Activated CD4-positive, alpha-beta T cell treated with anti-CD3 and anti-CD28 coated beads for 36 hours (primary cell): ENCODE measurements around the gene ZMIZ1. TPM values are rescaled to one million over a fixed set of nuclear protein-coding genes. Genes with fewer than 3 reads are reported as not detected.

ENCODE experiments used
- ATAC-seq: fragments of 200-7000 bp; cut with Tn5 transposase; one replicate; pipeline ENCODE4 v1.10.0; 2021; ENCODE audit warnings: mild to moderate bottlenecking, moderate library complexity
- CTCF ChIA-PET: fragments of 350-600 bp; sonication (Branson Sonifier 250); formaldehyde crosslinking; loops from one replicate; lab custom pipeline; 2021; ENCODE audit warnings: antibody characterized with exemption; lab: Charles Lee
- POLR2A ChIA-PET: fragments of 350-600 bp; sonication (Branson Sonifier 250); formaldehyde crosslinking; loops from one replicate; lab custom pipeline; 2021; ENCODE audit warnings: antibody characterized with exemption, inconsistent platforms; lab: Charles Lee
- DNase-seq: peaks from one replicate; pipeline ENCODE4 v3.0.0-alpha.2; 2020
- H3K27ac Mint-ChIP-seq: one replicate; pipeline ENCODE4 v1.8.0; 2021; ENCODE audit warnings: mixed read lengths
- H3K27me3 Mint-ChIP-seq: one replicate; pipeline ENCODE4 v1.8.0; 2021; ENCODE audit warnings: mixed read lengths
- H3K36me3 Mint-ChIP-seq: one replicate; pipeline ENCODE4 v1.8.0; 2021; ENCODE audit warnings: low read depth, mixed read lengths
- H3K4me1 Mint-ChIP-seq: one replicate; pipeline ENCODE4 v1.8.0; 2021; ENCODE audit warnings: mixed read lengths
- H3K4me3 Mint-ChIP-seq: one replicate; pipeline ENCODE4 v1.8.0; 2021; ENCODE audit warnings: mild to moderate bottlenecking, moderate library complexity, mixed read lengths
- H3K9me3 Mint-ChIP-seq: one replicate; pipeline ENCODE4 v1.8.0; 2021; ENCODE audit warnings: low read depth, mixed read lengths
- intact Hi-C, 2 experiments: fragments of 100-400 bp; cut with DNase I in 1 of 2; cut with micrococcal nuclease in 1 of 2; formaldehyde crosslinking; loops; one replicate each; pipeline versions ENCODE4 v1.14.2 to v1.15.1; 2022 to 2024; cut with DNase I, micrococcal nuclease
- total RNA-seq, 2 experiments: library from RNA; stranded (reverse); gene quantifications; one replicate each; pipeline ENCODE4 v1.2.3, GENCODE V29; 2021

ZMIZ1 gene
- total RNA-seq, 2 experiments from 2014 or later = 33.9 to 34.3 TPM

- DNase-seq (no peak), ATAC-seq (peak; percentile 20)
- H3K4me1 Mint-ChIP-seq = peaks cover 7% of the 10 kb centered on the region
- no peaks in the 10 kb centered on the region for H3K27me3 Mint-ChIP-seq
- CTCF ChIA-PET = no interaction called here
- no peaks in the 10 kb centered on the region for H3K9me3 Mint-ChIP-seq
- H3K36me3 Mint-ChIP-seq = peaks cover 24% of the 10 kb centered on the region
- POLR2A ChIA-PET = no interaction called here
- H3K4me3 Mint-ChIP-seq = no peak overlapping the region
- no peak overlapping the region for H3K27ac Mint-ChIP-seq
- intact Hi-C loops = loop anchor here in 1 of 2 experiments (1.0 kb wide), 1 partner anchor 58 kb away; no protein-coding TSS in a partner anchor
These were observed 242.3 kb downstream of the ZMIZ1 start for GRCh38 chr10:79310911-79311573.

GRCh38 chr10:79311581-79312407, 243.0 kb downstream of the ZMIZ1 start:
- no peaks in the 10 kb centered on the region for H3K27me3 Mint-ChIP-seq
- CTCF ChIA-PET = interaction anchor here (1.0 kb wide), 1 partner anchor 10 kb away, joined by 3 read pairs; no protein-coding TSS in a partner anchor
- peaks cover 21% of the 10 kb centered on the region for H3K36me3 Mint-ChIP-seq
- peaks cover 12% of the 10 kb centered on the region for H3K4me1 Mint-ChIP-seq
- POLR2A ChIA-PET = no interaction called here
- no peak for DNase-seq
- H3K27ac Mint-ChIP-seq = no peak overlapping the region
- no peak overlapping the region for H3K4me3 Mint-ChIP-seq
- ATAC-seq = no peak
- H3K9me3 Mint-ChIP-seq = no peaks in the 10 kb centered on the region
- intact Hi-C loops = no loop called here

GRCh38 chr10:79312601-79313187, 243.9 kb downstream of the ZMIZ1 start:
- intact Hi-C loops = no loop called here

GRCh38 chr10:79313320-79313719, 244.6 kb downstream of the ZMIZ1 start:
- intact Hi-C loops = no loop called here
- Mint-ChIP-seq H3K4me3 (no peak overlapping the region), H3K4me1 (peaks cover 27% of the 10 kb centered on the region), H3K27me3 (no peaks in the 10 kb centered on the region), H3K36me3 (peaks cover 17% of the 10 kb centered on the region), H3K27ac (no peak overlapping the region), H3K9me3 (no peaks in the 10 kb centered on the region)
- POLR2A ChIA-PET = no interaction called here
- CTCF ChIA-PET = no interaction called here
- ATAC-seq (no peak), DNase-seq (no peak)

More at GRCh38 chr10:79312601-79313187, 243.9 kb downstream of the ZMIZ1 start:
- ChIA-PET CTCF (interaction anchor here (1.0 kb wide), 1 partner anchor 9 kb away, joined by 3 read pairs; no protein-coding TSS in a partner anchor), POLR2A (no interaction called here)
- H3K9me3 Mint-ChIP-seq = no peaks in the 10 kb centered on the region
- no peak for DNase-seq
- peaks cover 20% of the 10 kb centered on the region for H3K36me3 Mint-ChIP-seq
- ATAC-seq = no peak
- H3K27ac Mint-ChIP-seq = no peak overlapping the region
- H3K4me1 Mint-ChIP-seq = peaks cover 21% of the 10 kb centered on the region
- H3K27me3 Mint-ChIP-seq = no peaks in the 10 kb centered on the region
- H3K4me3 Mint-ChIP-seq = no peak overlapping the region

GRCh38 chr10:79313911-79314439, 245.2 kb downstream of the ZMIZ1 start:
- no peaks in the 10 kb centered on the region for H3K27me3 Mint-ChIP-seq
- ChIA-PET POLR2A (no interaction called here), CTCF (interaction anchor here (1.3 kb wide), 1 partner anchor 36 kb away, joined by 3 read pairs; no protein-coding TSS in a partner anchor)
- no peak overlapping the region for H3K4me3 Mint-ChIP-seq
- intact Hi-C loops = no loop called here
- ATAC-seq = no peak
- DNase-seq = no peak
- peaks cover 34% of the 10 kb centered on the region for H3K4me1 Mint-ChIP-seq
- H3K9me3 Mint-ChIP-seq = peaks cover 3% of the 10 kb centered on the region
- no peak overlapping the region for H3K27ac Mint-ChIP-seq
- H3K36me3 Mint-ChIP-seq = peaks cover 17% of the 10 kb centered on the region

- H3K9me3 Mint-ChIP-seq = peaks cover 3% of the 10 kb centered on the region
- intact Hi-C loops = no loop called here
- ChIA-PET POLR2A (no interaction called here), CTCF (interaction anchor here (1.3 to 1.7 kb wide), 3 partner anchors 9 to 37 kb away, joined by 3 to 5 read pairs (median 4); no protein-coding TSS in a partner anchor)
- peaks cover 42% of the 10 kb centered on the region for H3K4me1 Mint-ChIP-seq
- H3K27ac Mint-ChIP-seq = no peak overlapping the region
- H3K36me3 Mint-ChIP-seq = peaks cover 16% of the 10 kb centered on the region
- DNase-seq (no peak), ATAC-seq (no peak)
- H3K4me3 Mint-ChIP-seq = no peak overlapping the region
- H3K27me3 Mint-ChIP-seq = no peaks in the 10 kb centered on the region
These were observed 246.2 kb downstream of the ZMIZ1 start for GRCh38 chr10:79314761-79315601.

GRCh38 chr10:79315602-79315920, 246.8 kb downstream of the ZMIZ1 start:
- Mint-ChIP-seq H3K9me3 (peaks cover 3% of the 10 kb centered on the region), H3K4me1 (peaks cover 48% of the 10 kb centered on the region), H3K27me3 (no peaks in the 10 kb centered on the region), H3K27ac (peak overlapping the region; percentile 24), H3K36me3 (peaks cover 16% of the 10 kb centered on the region), H3K4me3 (no peak overlapping the region)
- POLR2A ChIA-PET = no interaction called here
- intact Hi-C loops = no loop called here
- CTCF ChIA-PET = interaction anchor here (1.3 to 1.7 kb wide), 2 partner anchors 8 to 21 kb away, joined by 4 to 5 read pairs; no protein-coding TSS in a partner anchor
- no peak for DNase-seq
- ATAC-seq = no peak

GRCh38 chr10:79316671-79317431, 248.1 kb downstream of the ZMIZ1 start:
- H3K27me3 Mint-ChIP-seq = no peaks in the 10 kb centered on the region
- ATAC-seq = peak; percentile 55
- H3K36me3 Mint-ChIP-seq = peaks cover 14% of the 10 kb centered on the region
- H3K27ac Mint-ChIP-seq = peak overlapping the region; percentile 44
- POLR2A ChIA-PET = no interaction called here
- H3K4me3 Mint-ChIP-seq = peak overlapping the region; percentile 49
- CTCF ChIA-PET = interaction anchor here (0.6 to 1.7 kb wide), 5 partner anchors 18 to 1116 kb away, joined by 3 to 5 read pairs (median 3); no protein-coding TSS in a partner anchor
- intact Hi-C loops = loop anchor here (1.0 to 2.0 kb wide), 4 partner anchors 14 to 68 kb away; partner anchors contain the start of gene PPIF (in 1 of the 2)
- H3K4me1 Mint-ChIP-seq = peaks cover 61% of the 10 kb centered on the region
- H3K9me3 Mint-ChIP-seq = peaks cover 3% of the 10 kb centered on the region
- peak; percentile 51 for DNase-seq

- peaks cover 76% of the 10 kb centered on the region for H3K4me1 Mint-ChIP-seq
- no peak for DNase-seq
- peaks cover 3% of the 10 kb centered on the region for H3K9me3 Mint-ChIP-seq
- no peak for ATAC-seq
- intact Hi-C loops = no loop called here
- H3K27me3 Mint-ChIP-seq = no peaks in the 10 kb centered on the region
- ChIA-PET POLR2A (no interaction called here), CTCF (interaction anchor here (0.6 to 1.3 kb wide), 2 partner anchors 16 to 27 kb away, joined by 3 read pairs; no protein-coding TSS in a partner anchor)
- H3K36me3 Mint-ChIP-seq = peaks cover 7% of the 10 kb centered on the region
- H3K4me3 Mint-ChIP-seq = no peak overlapping the region
- peak overlapping the region; percentile 44 for H3K27ac Mint-ChIP-seq
These were observed 249.6 kb downstream of the ZMIZ1 start for GRCh38 chr10:79318369-79318768.
